ENCODE data around the gene PSMB3.

DNA sequence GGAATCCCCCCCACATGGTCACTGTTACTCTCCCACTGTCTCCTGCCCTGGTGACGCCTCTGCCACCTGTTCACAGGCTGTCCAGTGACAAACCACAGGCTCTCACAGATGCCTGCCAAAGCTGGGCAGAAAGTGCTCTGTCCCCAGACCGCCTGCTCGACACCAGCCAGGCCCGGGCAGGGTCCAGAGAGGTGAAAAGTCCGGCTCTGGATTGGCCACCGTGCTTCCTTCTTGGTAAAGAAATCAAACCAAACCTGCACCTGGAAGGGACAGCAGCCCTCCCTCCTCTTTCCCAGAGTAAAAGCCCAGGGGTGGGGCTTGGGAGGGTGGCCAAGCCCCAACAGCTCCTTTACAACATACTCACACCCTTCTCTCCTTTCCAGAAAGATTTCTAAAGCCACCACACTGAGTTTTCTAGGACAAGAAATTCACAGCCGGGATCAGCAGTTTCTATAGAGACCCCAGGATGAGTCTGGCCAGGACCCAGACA is 10.6 kb upstream of the PSMB3 start:
- no peak for TF ChIP-seq POLR2A (IDR thresholded peaks at IDR 0.05)
- TF ChIP-seq, protein P1, sequence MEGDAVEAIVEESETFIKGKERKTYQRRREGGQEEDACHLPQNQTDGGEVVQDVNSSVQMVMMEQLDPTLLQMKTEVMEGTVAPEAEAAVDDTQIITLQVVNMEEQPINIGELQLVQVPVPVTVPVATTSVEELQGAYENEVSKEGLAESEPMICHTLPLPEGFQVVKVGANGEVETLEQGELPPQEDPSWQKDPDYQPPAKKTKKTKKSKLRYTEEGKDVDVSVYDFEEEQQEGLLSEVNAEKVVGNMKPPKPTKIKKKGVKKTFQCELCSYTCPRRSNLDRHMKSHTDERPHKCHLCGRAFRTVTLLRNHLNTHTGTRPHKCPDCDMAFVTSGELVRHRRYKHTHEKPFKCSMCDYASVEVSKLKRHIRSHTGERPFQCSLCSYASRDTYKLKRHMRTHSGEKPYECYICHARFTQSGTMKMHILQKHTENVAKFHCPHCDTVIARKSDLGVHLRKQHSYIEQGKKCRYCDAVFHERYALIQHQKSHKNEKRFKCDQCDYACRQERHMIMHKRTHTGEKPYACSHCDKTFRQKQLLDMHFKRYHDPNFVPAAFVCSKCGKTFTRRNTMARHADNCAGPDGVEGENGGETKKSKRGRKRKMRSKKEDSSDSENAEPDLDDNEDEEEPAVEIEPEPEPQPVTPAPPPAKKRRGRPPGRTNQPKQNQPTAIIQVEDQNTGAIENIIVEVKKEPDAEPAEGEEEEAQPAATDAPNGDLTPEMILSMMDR (IDR thresholded peaks at IDR 0.05): no peak
